GM19035 (cell line): ENCODE data around the gene MARCKS.

Source experiments
- ATAC-seq: cut with Tn5 transposase; IDR thresholded peaks from one replicate; pipeline ENCODE4 v1.9.1; 2021; ENCODE audit not compliant: unreplicated experiment

The MARCKS gene, protein sequence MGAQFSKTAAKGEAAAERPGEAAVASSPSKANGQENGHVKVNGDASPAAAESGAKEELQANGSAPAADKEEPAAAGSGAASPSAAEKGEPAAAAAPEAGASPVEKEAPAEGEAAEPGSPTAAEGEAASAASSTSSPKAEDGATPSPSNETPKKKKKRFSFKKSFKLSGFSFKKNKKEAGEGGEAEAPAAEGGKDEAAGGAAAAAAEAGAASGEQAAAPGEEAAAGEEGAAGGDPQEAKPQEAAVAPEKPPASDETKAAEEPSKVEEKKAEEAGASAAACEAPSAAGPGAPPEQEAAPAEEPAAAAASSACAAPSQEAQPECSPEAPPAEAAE

DNA sequence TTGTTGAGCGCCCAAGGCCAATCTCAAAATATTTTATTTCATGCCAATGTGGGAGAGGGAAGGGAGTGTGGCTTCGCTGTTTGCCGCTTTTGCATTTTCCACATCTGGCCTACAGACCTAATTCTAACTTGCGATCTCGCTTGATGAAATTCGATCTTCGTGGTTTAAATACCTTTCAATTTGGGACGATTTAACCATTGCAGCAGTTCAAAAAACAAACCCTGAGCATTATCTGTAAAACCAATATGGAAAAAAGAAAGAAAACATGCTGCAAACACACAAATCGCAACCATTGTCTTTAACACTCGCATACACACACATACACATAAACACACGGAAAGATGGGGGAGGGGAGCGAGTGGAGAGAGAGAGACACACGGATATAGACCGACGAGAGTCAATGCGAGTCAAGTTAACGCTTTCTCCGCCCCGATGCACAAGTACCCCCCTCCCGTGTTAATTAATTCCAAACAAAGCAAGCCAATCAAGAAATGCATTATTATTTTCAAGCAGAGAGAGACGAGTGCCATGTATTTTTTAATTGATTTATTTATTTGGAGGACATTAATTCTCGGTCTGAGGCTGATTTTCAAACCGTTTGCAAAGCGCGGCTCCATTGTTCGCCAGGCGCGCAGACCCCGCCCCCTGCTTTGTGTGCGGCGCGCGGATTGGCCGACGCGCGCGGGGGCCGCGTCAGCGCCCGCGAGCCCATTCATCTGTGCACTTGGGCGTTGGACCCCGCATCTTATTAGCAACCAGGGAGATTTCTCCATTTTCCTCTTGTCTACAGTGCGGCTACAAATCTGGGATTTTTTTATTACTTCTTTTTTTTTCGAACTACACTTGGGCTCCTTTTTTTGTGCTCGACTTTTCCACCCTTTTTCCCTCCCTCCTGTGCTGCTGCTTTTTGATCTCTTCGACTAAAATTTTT, at the start of gene MARCKS:
MARCKS (plus strand) TSS at position 721 of the 931 bp plus-strand sequence. CDS start 401 bp downstream, outside the sequence.
- peak; percentile 38 for ATAC-seq

- peak; percentile 56 for ATAC-seq
Measured at GRCh38 chr6:113809826-113810225, 47.3 kb upstream of the MARCKS start.

- ATAC-seq, result no peak
Measured at GRCh38 chr6:113813142-113813541, 44.0 kb upstream of the MARCKS start.

DNA sequence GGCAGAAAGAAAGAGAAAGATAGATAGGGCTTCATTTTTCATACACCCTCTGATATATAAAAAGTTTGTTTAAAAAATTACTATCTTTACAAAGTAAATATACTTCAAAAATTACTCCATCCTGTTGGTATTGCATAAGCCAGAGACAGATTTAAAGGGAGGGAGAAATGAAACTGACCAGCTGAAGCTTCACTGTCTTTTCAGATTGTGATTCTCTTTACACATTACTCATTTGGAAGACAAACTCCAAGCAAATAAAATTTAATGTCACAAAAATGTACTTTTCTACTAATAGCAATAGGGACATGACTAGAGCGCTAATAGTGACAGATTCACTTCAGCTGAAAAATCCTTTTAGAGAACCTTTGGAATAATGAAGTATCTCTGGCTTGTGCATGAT, 38.6 kb upstream of the MARCKS start:
- ATAC-seq, result no peak

GRCh38 chr6:113819169-113819830, 37.8 kb upstream of the MARCKS start:
- no peak for ATAC-seq

DNA sequence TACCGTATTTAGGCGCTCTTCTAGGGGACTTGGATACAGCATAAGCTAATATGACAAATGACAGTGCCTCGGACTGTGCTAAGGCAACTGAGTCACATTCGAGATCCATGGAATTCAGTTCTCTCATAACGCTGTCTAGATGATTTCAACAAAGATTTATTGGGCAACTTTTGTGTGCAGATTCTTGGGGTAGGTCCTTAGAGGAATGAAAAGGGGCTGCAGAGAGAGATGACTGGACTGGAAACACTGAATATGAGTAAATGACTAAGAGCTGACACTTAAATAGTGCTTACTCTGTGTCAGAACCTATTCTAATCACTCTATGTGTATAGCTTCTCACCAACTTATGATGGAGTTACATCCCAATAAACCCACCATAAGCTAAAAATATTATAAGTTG, 36.4 kb upstream of the MARCKS start:
- no peak for ATAC-seq

GRCh38 chr6:113821445-113821844, 35.7 kb upstream of the MARCKS start:
- no peak for ATAC-seq

DNA sequence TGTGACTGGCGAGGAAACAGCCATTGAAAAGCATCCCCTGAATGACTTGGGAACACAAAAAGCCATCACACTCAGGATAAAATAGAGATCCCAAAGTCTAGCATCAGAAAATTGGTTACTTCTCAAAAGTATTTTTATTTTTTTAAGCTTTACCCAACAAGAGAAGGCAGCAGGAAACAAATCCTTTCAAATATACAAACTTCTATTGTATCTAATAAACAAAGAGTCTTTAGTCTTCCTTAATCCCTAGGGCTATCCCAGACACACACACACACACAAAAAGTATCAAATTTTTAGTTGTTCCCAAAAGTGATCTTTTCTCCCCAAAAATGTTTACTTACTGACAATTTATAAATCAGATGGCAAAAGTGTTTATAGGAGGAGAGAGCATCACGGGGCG, 33.2 kb upstream of the MARCKS start:
- ATAC-seq, result no peak

GRCh38 chr6:113824411-113824810, 32.7 kb upstream of the MARCKS start:
- no peak for ATAC-seq

- no peak for ATAC-seq
Measured at GRCh38 chr6:113824866-113825265, 32.3 kb upstream of the MARCKS start.

DNA sequence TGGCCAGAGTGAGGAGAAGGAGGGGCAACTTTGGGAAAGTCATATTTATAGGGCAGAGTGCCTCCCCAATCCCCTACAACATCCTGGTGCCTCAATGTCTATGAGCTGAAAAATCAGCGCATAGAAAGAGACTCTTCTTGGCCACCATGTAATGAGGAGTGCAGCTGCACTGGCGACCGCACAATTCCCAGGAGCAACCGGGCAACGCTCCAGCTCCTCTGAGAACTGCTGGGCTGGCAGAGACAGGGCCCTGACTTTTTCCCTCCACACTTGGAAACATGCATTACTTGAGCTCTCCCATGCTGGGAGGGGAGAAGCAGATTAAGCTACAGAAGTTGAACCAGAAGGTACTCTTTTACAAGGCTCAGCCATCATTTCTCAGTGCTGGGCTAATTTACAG, 31.4 kb upstream of the MARCKS start:
- ATAC-seq, result no peak

GRCh38 chr6:113828984-113829695, 28.0 kb upstream of the MARCKS start:
- ATAC-seq, result no peak

DNA sequence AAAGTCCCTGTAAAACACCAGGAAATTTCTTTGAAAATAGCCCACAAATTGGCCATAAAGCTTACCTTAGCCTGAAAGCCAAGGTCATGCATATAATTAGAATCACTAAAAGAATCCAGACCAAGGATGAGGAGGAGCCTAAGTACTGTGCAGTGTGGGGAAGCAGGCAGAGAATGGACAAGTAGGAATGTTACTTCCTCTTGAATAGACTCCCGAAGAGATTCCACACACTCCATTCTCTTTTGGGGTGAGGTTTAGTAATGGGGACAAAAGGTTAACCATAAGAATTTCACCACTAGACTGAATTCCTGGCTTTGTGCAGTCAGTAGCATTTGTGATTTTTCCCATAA, 27.5 kb upstream of the MARCKS start:
- ATAC-seq, result no peak

DNA sequence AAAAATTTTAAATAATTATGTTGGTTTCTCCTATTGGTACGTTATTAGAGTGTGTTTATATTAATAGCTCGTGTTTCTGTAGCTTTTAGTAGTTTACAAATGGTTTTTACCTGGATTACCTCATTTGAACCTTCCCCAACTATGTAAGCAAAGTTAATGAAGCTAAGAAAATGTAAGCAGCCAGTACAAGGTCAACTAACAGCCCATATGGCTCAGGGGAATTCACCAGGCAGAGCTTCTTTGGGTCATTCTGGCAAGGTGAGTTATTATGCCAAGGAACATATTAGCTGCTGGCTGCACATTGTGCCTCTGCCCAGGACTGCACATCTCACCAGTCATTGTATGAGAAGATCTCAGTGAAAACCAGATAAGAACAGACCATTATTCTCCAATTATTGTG, 27.0 kb upstream of the MARCKS start:
- ATAC-seq, result no peak

- no peak for ATAC-seq
Measured at GRCh38 chr6:113833537-113833936, 23.6 kb upstream of the MARCKS start.

DNA sequence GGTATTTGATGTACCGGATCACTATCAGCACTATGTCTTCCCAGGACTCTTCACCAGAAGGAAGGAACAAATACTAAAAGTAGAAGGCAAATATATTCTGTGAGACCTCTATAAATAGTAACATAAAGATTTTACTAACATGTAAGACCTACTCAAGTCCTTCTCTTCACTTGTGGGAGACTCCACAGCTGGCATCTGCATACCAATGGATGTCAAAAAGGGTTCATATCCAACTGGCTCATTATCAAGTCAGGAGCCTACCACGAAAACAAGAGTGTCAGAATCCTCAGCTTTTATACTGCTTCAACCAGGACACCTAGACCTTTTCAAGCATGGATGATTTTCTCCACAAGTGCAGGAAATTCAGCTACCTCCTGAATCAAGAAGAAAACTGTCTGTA, 20.0 kb upstream of the MARCKS start:
- ATAC-seq, result no peak

GRCh38 chr6:113842165-113842564, 15.0 kb upstream of the MARCKS start:
- no peak for ATAC-seq

DNA sequence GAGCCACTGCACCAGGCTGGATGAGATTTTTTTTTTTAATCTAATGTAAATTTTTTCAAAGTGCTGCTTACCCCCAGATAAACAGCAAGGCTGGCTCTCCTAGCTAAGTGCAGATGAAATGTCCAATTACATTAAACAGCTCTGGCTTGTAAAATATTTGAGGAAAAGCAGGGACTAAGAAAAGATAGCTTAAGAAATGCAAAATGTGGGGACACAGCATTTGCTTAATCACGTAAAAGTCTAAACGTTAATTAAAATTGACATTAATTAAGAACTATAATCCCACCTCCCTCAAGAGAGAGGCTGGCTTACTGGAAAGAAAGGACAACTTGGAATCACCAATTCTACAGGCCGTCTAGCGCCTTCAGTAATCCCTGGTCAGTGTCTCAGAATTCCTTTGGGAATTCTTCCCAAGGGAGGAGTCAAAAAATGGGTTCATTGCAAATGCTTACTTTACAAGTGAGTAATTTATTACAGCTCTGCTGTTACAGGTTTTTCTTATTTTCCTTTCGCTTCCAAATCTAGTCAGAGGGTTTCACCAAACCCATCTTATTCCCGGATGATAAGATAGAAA, 13.6 kb upstream of the MARCKS start:
- no peak for ATAC-seq

GRCh38 chr6:113846577-113846976, 10.6 kb upstream of the MARCKS start:
- ATAC-seq, result no peak

DNA sequence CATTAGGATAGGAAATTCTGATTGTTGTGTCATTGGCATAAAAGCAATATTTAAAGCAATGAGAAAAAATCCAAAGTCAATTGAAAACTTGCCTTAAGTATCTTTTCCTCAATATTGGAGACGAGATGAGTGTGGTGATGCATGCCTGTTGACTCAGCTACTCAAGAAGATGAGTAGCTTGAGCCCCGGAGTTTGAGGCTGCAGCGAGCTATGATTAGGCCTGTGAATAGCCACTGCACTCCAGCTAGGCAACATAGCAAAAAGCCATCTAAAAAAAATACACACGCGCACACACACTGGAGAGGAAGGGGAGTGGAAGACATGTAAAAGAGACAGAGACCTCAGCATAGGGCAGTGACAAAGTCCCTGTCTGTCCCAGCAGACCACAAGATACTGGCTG, 9.7 kb upstream of the MARCKS start:
- ATAC-seq, result no peak

DNA sequence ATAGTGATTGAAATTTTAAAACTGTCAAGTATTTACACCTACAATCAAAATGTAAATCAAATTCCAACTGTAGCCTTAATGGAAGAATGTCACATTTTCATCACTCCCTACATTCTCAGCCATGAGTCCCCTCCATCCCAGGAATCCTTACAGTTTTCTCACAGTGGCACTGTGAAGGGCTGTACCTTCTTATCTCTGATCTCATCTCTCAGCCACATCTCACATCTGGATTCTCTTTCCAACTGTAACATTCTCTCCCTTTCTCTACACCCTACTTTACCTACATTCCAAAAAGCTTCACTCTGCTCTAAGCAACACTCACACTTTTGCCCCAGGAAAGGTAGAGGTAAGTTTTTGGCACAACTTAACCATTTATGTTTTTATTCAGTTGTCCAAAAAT, 8.9 kb upstream of the MARCKS start:
- no peak for ATAC-seq
